GM21360 (cell line): ENCODE results near the gene CD47.

Experiments used
- ATAC-seq: cut with Tn5 transposase; IDR thresholded peaks from one replicate; pipeline ENCODE4 v1.9.1; 2021; ENCODE audit warnings: mild to moderate bottlenecking, moderate library complexity; ENCODE audit not compliant: unreplicated experiment

Gene CD47

GRCh38 chr3:108090701-108091497 lies at the start of gene CD47:
CD47 (minus strand) TSS chr3:108091031; CDS start chr3:108090908, 123 bp downstream.
- peak; percentile 52 for ATAC-seq

GRCh38 chr3:108137460-108137814 lies 46.6 kb upstream of the CD47 start:
- ATAC-seq = no peak

DNA sequence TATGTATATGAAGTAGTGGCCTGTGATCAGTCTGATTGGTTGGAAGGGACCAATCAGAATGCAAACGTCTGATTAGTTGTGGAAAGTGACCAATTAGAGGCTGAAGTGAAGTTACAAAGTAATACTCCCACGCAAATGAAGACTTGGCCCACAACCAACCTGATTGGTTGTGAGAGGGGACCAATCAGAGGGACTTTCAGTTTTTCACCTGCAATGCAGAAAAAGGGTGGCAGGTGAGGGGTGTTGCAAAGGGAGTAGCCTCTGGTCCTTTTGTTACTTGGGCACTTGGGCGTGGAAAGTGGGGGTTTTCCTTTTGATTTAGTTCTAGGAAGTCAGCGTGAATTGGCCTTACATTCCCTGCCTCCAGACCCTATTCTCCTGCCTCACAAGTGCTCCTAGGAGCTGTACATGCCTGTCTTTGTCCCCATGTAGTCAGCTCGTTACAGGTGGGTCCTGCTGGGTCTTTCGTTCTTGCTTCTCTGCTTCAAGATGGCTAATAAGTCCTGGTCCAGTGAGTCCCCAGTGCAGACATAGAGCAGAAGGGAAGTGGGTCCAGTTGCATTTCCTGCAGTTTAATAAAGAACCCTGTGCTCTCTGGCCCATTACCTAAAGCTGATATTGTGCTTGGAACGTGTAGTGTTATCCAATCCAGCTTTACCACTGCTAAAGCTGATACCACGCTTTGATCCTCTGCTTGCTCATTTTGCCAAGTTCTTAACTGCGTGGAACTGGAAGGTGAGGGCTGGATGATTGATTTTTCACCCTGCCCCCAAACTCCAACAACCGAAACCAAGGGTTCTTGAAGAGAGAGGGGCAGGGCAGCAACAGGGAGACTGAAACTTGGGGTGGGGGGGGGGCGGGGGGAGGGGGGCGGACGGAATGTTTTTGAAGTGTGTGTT lies 46.0 kb upstream of the CD47 start:
- no peak for ATAC-seq

DNA sequence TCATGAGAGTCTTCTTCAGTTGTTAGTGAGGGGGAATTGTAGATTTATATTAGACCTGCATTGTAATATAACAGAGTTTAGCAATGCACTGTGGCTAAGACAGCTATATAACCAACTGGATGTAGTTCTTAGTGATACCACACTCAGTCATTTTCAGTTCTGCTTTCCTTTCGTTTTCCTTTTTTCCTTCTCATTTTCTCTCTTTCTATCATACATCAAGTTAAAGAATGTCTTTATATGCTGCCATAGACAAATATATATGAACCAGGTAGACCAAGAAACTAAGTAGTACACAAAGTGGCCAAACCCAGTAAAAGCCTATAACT lies 43.7 kb upstream of the CD47 start:
- ATAC-seq = no peak

GRCh38 chr3:108133858-108134554 lies 43.2 kb upstream of the CD47 start:
- ATAC-seq = no peak

DNA sequence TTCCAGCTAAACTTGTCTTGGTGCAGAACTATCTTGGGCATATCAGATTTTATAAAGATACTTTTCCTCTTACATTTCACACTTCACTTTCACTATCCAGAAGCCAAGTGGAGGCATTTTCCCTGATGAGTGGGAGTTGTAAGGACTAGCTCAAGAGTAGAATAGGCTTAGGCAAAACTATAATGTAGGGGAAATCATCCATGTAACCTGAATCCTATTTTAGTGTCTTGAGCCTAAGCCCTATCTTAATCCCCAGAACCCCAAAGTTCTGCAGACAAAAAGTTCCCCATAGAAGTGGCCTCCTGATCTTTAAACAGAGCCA lies 42.2 kb upstream of the CD47 start:
- no peak for ATAC-seq

DNA sequence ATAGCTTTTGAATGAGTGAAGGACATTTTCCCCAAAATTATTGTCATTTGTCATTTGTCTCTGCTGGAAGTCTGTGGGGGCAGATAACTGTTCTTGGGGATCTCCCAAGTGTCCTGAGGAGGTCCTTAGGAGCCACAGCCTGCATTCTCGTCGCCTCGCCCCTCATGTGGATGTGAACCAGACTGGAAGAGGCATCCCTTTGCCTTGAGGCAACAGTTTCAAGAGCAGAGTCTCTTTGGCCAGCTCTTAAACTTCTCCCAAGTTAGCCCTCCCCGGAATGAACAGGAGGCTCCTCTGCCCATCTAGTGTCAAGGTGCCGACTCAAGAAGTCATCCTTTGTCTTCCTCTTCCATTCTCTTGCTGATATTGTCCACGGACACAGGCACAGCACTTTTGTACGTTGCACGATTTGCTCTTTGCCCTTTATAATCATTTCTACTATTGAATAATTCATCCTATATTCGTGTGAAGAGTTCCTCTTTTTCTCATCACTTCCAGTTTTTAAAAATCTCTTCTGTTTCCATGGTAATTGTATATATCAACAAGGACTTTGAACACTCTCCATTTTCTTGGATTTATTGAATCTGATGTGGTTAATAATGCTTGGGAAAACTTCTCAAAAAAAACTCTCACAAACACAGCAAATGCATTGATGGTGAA lies 40.8 kb upstream of the CD47 start:
- ATAC-seq = no peak

GRCh38 chr3:108130701-108131474 lies 40.1 kb upstream of the CD47 start:
- no peak for ATAC-seq

DNA sequence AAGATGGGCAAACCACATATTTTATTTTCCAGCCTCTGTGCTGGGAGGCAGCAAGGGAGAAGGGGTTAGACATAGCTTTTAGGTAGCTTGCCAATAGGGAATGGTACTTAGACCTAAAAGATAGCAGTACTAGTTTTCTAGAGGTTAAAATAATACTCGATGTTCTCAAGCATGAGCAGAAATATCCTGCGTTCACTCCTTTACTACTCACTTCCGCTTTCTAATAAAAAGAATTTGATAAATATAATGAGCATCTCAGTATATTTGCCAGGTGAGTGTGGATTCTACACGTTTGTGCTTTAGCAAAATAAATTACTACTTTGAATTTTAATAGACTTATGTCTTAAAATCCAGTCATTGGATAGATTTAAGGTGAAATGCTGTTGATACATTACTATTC lies 39.4 kb upstream of the CD47 start:
- no peak for ATAC-seq

GRCh38 chr3:108127301-108127988 lies 36.6 kb upstream of the CD47 start:
- ATAC-seq = no peak

DNA sequence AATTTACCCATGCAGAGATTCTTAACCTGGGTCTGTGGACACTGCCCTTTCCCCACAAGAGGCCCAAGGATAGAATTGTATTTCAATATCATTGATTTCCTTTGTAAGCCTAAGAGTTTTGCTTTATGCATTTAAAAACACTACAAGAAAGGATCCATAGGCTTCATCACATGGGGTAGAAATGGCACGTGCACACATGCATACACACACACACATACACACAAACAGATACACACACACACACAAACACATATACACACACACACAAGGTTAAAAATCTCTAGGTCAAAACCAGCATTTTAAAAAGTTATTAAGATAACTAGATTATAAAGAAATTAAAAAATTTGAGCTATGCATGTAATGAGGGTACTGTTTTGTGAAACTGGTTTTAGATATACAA lies 35.5 kb upstream of the CD47 start:
- no peak for ATAC-seq

- ATAC-seq = peak; percentile 42
Observed at GRCh38 chr3:108125550-108126071, 34.8 kb upstream of the CD47 start.

- no peak for ATAC-seq
Observed at GRCh38 chr3:108125153-108125543, 34.3 kb upstream of the CD47 start.

DNA sequence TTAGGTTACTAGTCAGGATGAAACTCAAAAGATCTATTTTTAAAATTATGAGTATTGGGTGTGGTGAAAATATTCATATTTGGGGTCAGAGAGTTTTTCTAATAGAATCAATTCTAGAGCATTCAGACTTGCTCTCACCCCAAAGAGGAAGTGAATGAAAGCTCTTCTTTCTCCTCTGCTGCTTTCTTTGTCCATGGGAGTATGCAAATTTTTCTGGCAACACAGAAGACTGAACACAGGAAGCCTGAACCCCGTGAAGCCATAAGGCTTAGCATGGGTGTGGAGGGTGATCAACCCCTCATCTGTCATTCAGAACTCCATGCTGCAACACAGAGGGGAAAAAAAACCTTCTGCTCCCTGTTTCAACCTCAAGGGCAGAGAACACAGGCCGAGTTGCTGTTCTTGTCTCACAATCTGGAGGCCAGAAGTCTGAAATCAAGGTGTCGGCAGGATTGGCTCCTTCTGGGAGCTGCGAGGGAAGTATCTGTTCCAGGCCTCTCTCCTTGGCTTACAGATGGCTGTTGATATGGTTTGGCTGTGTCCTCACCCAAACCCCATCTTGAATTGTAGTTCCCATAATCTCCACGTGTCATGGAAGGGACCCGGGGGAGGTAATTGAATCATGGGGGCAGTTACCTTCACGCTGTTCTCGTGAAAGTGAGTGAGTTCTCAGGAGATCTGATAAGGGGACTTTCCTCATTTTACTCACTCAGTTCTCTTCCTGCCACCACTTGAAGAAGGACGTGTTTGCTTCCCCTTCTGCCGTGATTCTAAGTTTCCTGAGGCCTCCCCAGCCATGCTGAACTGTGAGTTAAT lies 33.7 kb upstream of the CD47 start:
- peak; percentile 84 for ATAC-seq

DNA sequence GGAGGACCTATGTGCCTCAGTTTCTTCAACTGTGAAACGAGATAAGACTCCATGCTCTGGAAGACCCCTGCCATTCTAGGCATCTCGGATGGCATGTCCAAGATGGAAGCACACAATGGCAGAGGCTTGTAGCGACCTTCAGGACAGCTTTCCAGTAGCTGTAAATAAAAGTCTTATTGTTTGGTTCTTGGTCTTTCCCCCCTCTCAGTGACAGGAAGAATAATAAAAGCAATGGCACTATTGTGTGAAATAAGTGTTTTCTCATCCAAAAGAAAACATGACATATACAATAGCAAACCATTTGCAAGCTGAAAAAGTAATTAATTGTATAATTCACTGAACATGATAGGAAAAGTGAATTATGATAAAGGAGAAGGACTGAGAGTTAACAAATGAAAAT lies 32.5 kb upstream of the CD47 start:
- no peak for ATAC-seq

- no peak for ATAC-seq
Observed at GRCh38 chr3:108122276-108122675, 31.4 kb upstream of the CD47 start.

DNA sequence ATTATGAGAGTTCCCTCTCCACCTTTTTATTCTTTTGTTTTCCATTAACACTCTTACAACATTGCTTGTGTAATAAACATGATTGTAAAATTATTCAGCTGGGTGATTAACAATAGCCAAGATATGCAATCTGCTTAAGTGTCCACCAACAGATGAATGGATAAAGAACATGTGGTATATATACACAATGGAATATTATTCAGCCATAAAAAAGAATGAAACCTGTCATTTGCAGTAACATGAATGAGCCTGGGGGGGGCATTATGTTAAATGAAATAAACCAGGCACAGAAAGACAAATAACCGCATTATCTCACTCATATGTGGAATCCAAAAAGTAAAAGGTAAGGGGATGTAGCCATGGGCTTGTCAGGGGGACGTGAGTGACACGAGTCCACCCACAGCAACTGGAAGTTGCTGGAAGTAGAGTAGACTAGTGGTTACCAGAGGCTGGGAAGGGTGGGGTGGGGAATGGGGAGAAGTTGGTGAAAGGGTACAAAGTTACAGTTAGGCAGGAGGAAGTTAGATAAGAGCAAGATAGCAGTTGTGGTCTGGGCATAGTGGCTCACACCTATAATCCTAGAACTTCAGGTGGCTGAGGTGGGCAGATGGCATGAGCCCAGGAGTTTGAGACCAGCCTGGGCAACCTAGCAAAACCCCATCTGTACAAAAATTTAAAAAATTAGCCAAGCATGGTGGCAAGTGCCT lies 28.7 kb upstream of the CD47 start:
- ATAC-seq = no peak

- ATAC-seq = no peak
Observed at GRCh38 chr3:108118038-108118768, 27.4 kb upstream of the CD47 start.
